Pancreas (tissue), 10 donors: ENCODE data around the gene VSIG10. TPM values are rescaled to one million over a fixed set of nuclear protein-coding genes. Genes with fewer than 3 reads are reported as not detected.

ENCODE experiments used
- ATAC-seq, 4 donors: fragments of 200-7000 bp; cut with Tn5 transposase; one replicate each; pipeline versions ENCODE4 v1.8.0 to v1.9.1; 2020; ENCODE audit warnings: mild to moderate bottlenecking in 4 of 4, moderate library complexity in 4 of 4
- DNase-seq, 6 donors: peaks; one replicate each; pipeline ENCODE4 v3.0.0-alpha.2; 2020
- FAIRE-seq: peaks from 2 replicates; lab custom pipeline; 2012; peaks lifted over from hg19 to GRCh38; lab: Jason Lieb, UNC
- H3K27ac ChIP-seq, 4 donors: fragments of 200-600 bp; sonication (generic); 1 replicate in 3 of 4; 2 replicates in 1 of 4; pipeline versions ENCODE4 v1.5.0 to v1.8.0; 2020
- H3K27me3 ChIP-seq, 4 donors: fragments of 200-600 bp; one replicate each; pipeline ENCODE4 v1.8.0; 2021
- H3K36me3 ChIP-seq, 3 donors: fragments of 200-600 bp; sonication (generic) in 1 of 3; one replicate each; pipeline versions ENCODE4 v1.5.0 to v1.8.0; 2020 to 2021
- H3K4me1 ChIP-seq, 3 donors: fragments of 200-600 bp; one replicate each; pipeline ENCODE4 v1.8.0; 2021
- H3K4me3 ChIP-seq, 4 donors: fragments of 200-600 bp; sonication (generic) in 2 of 4; one replicate each; pipeline versions ENCODE4 v1.5.0 to v1.8.0; 2020 to 2021
- H3K9me3 ChIP-seq, 4 donors: fragments of 200-600 bp; one replicate each; pipeline ENCODE4 v1.8.0; 2021
- WGBS, 2 donors: extraction: QIAGEN DNeasy Blood & Tissue Kit; methylation state at CpG; one replicate each; pipeline ENCODE4 v1.1.7; 2013; 5-methylcytosine and 5-hydroxymethylcytosine counted together
- intact Hi-C, 3 donors: fragments of 100-400 bp; cut with DNase I; formaldehyde crosslinking; loops; one replicate each; pipeline versions ENCODE4 v1.11.1 to v1.14.2; 2022
- polyA plus RNA-seq, 2 donors: library from polyadenylated mRNA; stranded (reverse); fragments of 200-250 nt; gene quantifications; one replicate each; pipeline ENCODE4 v1.2.3, GENCODE V29; 2013
- total RNA-seq, 6 donors: library from RNA; stranded (reverse); fragmentation: NEBNext Ultra II Directional in 4 of 6; extraction: Animal tissue kit (Norgen Biotek cat#: 25700) in 4 of 6; gene quantifications; one replicate each; pipeline versions ENCODE4 v1.2.1 to v1.2.4, GENCODE V29; 2021 to 2023
- TF ChIP-seq, protein P1 (sequence below), 4 donors: fragments of 200-600 bp; sonication (generic) in 3 of 4; IDR thresholded peaks; one replicate each; pipeline versions ENCODE4 v1.5.0 to v1.8.0; 2021; ENCODE audit warnings: antibody characterized with exemption in 4 of 4
- donor health status: healthy with polysubstance abuse.
- donor health status: DM: no; HTN: no; CAD: no; lungs with moderate emphysema.
- donor health status: DM: no; HTN: no; CAD: no.
- donor health status: control.
- donor health status: control.
- donor health status: Bipolar disorder and iron deficiency.
- donor health status: DM: yes; HTN: yes; CAD: no.
- donor health status: DM: no; HTN: no; CAD: no.
- donor health status: DM: no; HTN: no; CAD: no.
- donor health status: DM: yes; HTN: yes; CAD: no.

The VSIG10 gene
- total and polyA plus RNA-seq, 8 donors, result 11.3 to 34.4 (median 15.8) TPM

DNA sequence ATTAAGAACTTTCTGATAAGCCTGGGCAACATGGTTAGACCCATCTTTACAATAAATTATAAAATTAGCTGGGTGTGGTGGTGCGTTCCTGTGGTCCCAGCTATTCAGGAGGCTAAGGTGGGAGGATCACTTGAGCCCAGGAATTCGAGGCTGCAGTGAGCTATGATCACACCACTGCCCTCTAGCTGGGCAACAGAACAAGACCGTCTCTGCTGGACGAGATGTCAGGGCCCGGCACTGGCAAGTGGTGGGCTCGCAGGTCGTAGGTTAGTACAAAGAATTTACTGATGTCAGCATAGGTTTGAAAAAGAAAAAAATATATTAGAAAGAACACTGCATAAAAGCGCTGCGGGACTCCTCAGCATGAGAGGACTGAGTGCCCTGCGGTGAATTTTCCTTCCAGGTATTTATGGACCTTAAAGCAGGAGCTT is 15.7 kb upstream of the VSIG10 start:
- Histone ChIP-seq H3K9me3 (no peaks in the 10 kb centered on the region), H3K27ac (no peak overlapping the region), H3K27me3 (no peaks in the 10 kb centered on the region), H3K36me3 (no peaks in the 10 kb centered on the region), H3K4me3 (no peak overlapping the region), H3K4me1 (peaks cover 0 to 15% (median 6%) of the 10 kb centered on the region in 3 donors)
- ATAC-seq (no peak), FAIRE-seq (no peak), DNase-seq (peak in 1 of 6 donors; percentile 20)
- TF ChIP-seq, protein P1, sequence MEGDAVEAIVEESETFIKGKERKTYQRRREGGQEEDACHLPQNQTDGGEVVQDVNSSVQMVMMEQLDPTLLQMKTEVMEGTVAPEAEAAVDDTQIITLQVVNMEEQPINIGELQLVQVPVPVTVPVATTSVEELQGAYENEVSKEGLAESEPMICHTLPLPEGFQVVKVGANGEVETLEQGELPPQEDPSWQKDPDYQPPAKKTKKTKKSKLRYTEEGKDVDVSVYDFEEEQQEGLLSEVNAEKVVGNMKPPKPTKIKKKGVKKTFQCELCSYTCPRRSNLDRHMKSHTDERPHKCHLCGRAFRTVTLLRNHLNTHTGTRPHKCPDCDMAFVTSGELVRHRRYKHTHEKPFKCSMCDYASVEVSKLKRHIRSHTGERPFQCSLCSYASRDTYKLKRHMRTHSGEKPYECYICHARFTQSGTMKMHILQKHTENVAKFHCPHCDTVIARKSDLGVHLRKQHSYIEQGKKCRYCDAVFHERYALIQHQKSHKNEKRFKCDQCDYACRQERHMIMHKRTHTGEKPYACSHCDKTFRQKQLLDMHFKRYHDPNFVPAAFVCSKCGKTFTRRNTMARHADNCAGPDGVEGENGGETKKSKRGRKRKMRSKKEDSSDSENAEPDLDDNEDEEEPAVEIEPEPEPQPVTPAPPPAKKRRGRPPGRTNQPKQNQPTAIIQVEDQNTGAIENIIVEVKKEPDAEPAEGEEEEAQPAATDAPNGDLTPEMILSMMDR (IDR thresholded peaks at IDR 0.05), result no peak
- 89 to 93% methylated on average over 10 of the region's 10 CpGs for WGBS, 2 donors
- intact Hi-C loops, result no loop called here

DNA sequence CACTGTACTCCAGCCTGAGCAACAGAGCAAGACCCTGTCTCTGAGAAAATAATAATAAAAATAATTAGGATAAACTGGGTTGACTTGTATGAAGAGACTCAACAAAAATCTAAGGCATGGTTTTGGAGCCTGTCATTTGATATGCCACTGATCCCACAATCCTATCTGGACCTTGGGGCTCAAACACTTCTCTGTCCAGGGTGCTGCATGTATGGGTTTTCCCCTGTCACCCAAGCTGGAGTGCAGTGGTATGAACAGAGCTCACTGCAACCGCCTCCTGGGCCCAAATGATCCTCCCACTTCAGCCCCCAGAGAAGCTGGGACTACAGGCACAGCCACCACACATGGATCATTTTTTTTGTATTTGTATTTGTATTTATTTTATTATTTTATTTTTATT is 5.3 kb upstream of the VSIG10 start:
- intact Hi-C loops, result no loop called here
- Histone ChIP-seq H3K4me1 (no peaks in the 10 kb centered on the region), H3K4me3 (no peak overlapping the region), H3K27me3 (no peaks in the 10 kb centered on the region), H3K9me3 (no peaks in the 10 kb centered on the region), H3K36me3 (no peaks in the 10 kb centered on the region), H3K27ac (no peak overlapping the region)
- TF ChIP-seq, protein P1 (IDR thresholded peaks at IDR 0.05), result no peak
- 94 to 98% methylated on average over 1 of the region's 1 CpG for WGBS, 2 donors
- DNase-seq (no peak), FAIRE-seq (no peak), ATAC-seq (no peak)

DNA sequence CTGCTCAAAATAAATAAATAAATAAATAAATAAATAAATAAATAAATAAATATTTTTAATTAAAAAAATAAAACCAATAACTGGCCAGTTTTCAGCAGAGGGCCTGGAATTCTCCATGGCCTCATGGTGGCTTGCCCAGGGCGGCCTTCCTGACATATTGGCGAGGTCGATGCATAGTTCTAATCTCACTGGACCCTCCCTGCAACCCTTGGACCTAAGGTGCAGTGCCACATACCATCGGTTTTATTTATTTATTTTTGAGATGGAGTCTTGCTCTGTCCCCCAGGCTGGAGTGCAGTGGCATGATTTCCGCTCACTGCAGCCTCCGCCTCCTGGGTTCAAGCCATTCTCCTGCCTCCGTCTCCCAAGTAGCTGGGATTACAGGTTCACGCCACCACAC is 3.9 kb upstream of the VSIG10 start:
- Histone ChIP-seq H3K27ac (no peak overlapping the region), H3K36me3 (no peaks in the 10 kb centered on the region), H3K4me3 (no peak overlapping the region), H3K4me1 (no peaks in the 10 kb centered on the region), H3K9me3 (no peaks in the 10 kb centered on the region), H3K27me3 (no peaks in the 10 kb centered on the region)
- FAIRE-seq (no peak), ATAC-seq (no peak), DNase-seq (no peak)
- intact Hi-C loops, result no loop called here
- WGBS, 2 donors, result 92 to 94% methylated on average over 8 of the region's 8 CpGs
- TF ChIP-seq, protein P1 (IDR thresholded peaks at IDR 0.05), result no peak

DNA sequence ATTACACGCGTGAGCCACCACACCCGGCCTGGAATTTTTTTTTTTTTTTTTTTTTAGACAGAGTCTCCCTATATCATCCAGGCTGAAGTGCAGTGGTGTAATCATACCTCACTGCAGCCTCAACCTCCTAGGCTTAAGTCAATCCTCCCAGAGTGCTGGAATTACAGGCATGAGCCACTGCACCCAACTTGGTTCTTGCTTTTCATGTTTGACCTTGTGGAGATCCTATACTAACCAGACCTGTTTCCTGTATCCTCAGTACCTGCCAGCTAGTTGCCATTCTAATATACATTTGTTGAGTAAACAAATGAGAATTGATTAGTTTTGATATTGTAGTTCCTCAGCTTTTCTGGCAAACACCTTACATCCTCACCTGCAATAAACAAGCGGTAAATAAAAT is 3.2 kb upstream of the VSIG10 start:
- FAIRE-seq, result no peak

DNA sequence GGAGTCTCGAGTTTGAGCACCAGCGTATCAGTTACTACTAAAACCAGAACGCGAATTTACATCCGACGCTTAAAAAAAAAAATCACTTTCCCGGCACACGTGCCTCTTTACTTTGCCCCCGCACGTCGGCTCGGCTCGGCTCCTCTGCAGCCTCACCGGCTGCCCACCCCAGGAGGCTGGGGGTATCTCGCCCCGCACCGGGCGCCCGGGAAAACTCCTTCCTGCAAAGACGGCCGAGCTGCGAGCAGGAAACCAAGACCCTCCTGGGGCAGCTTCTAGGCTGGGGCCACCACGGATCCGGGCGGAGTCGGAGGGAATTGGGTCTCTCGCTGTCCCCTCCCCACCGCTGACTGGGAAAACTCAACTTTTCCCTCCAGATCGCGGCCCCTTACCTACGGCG is 610 bp downstream of the VSIG10 start:
- no peaks in the 10 kb centered on the region for H3K9me3 ChIP-seq
- H3K36me3 ChIP-seq, result no peaks in the 10 kb centered on the region
- ATAC-seq, result peak; percentile 20 to 51 (median 32)
- TF ChIP-seq, protein P1 (IDR thresholded peaks at IDR 0.05), result no peak
- peak overlapping the region; percentile 56 to 89 (median 80) for H3K27ac ChIP-seq
- H3K27me3 ChIP-seq, result no peaks in the 10 kb centered on the region
- FAIRE-seq, result no peak
- WGBS, 2 donors, result 0 to 1% methylated on average over 29 to 32 of the region's 32 CpGs
- peak overlapping the region; percentile 70 to 84 (median 79) for H3K4me3 ChIP-seq
- intact Hi-C loops, result no loop called here
- no peaks in the 10 kb centered on the region for H3K4me1 ChIP-seq
- DNase-seq, result peak in 3 of 6 donors; percentile 26 to 70 (median 51)

More for the DNA sequence above, 3.2 kb upstream of the VSIG10 start:
- TF ChIP-seq, protein P1 (IDR thresholded peaks at IDR 0.05), result no peak
- H3K36me3 ChIP-seq, result no peaks in the 10 kb centered on the region
- H3K9me3 ChIP-seq, result no peaks in the 10 kb centered on the region
- 32 to 47% methylated on average over 4 of the region's 4 CpGs for WGBS, 2 donors
- intact Hi-C loops, result no loop called here
- DNase-seq (no peak), ATAC-seq (no peak)
- H3K27me3 ChIP-seq, result no peaks in the 10 kb centered on the region
- no peaks in the 10 kb centered on the region for H3K4me1 ChIP-seq
- H3K4me3 ChIP-seq, result no peak overlapping the region
- no peak overlapping the region for H3K27ac ChIP-seq
